ENCODE results near the gene NFASC. TPM values are rescaled to one million over a fixed set of nuclear protein-coding genes. Genes with fewer than 3 reads are reported as not detected.

Gene NFASC
- total RNA-seq, 1 experiment from 2014 or later = 20.1 TPM

DNA sequence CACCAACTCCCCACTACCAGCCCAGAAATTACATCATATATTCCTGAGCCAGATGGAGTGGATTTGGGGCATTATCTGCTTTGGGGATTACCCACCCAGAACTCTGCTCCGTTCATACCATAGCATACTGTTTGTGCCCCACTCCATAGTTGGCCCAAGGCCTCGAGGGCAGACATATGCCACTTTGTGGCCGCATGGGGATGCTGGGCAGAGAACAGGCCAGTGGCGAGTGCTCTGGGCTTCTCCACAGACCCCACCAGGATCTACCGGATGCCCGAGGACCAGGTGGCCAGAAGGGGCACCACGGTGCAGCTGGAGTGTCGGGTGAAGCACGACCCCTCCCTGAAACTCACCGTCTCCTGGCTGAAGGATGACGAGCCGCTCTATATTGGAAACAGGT, 104.4 kb downstream of the NFASC start (continued):
- TF ChIP-seq, protein P1, sequence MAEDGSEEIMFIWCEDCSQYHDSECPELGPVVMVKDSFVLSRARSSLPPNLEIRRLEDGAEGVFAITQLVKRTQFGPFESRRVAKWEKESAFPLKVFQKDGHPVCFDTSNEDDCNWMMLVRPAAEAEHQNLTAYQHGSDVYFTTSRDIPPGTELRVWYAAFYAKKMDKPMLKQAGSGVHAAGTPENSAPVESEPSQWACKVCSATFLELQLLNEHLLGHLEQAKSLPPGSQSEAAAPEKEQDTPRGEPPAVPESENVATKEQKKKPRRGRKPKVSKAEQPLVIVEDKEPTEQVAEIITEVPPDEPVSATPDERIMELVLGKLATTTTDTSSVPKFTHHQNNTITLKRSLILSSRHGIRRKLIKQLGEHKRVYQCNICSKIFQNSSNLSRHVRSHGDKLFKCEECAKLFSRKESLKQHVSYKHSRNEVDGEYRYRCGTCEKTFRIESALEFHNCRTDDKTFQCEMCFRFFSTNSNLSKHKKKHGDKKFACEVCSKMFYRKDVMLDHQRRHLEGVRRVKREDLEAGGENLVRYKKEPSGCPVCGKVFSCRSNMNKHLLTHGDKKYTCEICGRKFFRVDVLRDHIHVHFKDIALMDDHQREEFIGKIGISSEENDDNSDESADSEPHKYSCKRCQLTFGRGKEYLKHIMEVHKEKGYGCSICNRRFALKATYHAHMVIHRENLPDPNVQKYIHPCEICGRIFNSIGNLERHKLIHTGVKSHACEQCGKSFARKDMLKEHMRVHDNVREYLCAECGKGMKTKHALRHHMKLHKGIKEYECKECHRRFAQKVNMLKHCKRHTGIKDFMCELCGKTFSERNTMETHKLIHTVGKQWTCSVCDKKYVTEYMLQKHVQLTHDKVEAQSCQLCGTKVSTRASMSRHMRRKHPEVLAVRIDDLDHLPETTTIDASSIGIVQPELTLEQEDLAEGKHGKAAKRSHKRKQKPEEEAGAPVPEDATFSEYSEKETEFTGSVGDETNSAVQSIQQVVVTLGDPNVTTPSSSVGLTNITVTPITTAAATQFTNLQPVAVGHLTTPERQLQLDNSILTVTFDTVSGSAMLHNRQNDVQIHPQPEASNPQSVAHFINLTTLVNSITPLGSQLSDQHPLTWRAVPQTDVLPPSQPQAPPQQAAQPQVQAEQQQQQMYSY (CRISPR knock-in tag; IDR thresholded peaks at IDR 0.05) = no peak

DNA sequence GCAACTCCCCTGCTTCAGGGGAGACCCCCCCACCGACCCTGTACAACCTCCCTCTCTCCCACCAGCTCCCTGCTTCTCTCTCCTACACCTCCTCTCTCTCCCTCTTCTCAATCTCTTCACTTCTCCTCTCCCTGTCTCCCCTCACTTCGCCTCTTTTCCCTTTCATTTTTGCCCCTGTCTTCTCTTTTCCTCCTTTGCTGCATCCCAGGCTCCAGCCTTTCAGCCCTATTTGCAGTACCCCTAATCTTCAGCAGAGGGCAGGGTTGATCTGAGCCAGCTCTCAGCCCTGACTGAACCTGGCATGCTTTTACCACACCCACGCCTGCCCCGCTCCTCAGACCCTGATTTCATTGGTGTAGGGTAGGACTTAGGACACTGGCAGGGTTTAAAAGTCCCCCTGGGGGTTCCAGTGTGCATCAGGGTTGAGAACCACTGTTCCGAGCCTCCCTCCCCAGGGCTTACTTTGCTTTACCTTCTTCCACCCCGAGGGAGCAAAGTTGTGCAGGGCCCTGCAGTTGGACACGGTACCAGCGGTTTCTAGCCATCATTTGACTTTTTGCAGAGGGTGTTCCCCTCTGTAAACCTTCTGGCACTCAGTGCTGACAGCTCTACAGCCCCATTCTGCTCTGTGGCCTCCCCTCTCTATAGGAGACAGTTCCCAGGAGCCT, 105.0 kb downstream of the NFASC start:
- DNase-seq (ENCODE audit: low spot score) (peak; percentile 73), ATAC-seq (peak; percentile 88)
- Mint-ChIP-seq H3K4me3 (no peak overlapping the region), H3K4me1 (no peaks in the 10 kb centered on the region), H3K9me3 (no peaks in the 10 kb centered on the region), H3K36me3 (no peaks in the 10 kb centered on the region), H3K27me3 (ENCODE audit: low read depth) (no peaks in the 10 kb centered on the region), H3K27ac (no peak overlapping the region)
- CTCF ChIA-PET = interaction anchor here (0.6 to 3.7 kb wide), 26 partner anchors 8 to 425 kb away, joined by 3 to 72 read pairs (median 4); partner anchors contain the start of gene TMCC2
- POLR2A ChIA-PET = no interaction called here
- no peak for TF ChIP-seq ESRRA (CRISPR knock-in tag; IDR thresholded peaks at IDR 0.05; ENCODE audit: borderline replicate concordance)
- TF ChIP-seq, protein P2, sequence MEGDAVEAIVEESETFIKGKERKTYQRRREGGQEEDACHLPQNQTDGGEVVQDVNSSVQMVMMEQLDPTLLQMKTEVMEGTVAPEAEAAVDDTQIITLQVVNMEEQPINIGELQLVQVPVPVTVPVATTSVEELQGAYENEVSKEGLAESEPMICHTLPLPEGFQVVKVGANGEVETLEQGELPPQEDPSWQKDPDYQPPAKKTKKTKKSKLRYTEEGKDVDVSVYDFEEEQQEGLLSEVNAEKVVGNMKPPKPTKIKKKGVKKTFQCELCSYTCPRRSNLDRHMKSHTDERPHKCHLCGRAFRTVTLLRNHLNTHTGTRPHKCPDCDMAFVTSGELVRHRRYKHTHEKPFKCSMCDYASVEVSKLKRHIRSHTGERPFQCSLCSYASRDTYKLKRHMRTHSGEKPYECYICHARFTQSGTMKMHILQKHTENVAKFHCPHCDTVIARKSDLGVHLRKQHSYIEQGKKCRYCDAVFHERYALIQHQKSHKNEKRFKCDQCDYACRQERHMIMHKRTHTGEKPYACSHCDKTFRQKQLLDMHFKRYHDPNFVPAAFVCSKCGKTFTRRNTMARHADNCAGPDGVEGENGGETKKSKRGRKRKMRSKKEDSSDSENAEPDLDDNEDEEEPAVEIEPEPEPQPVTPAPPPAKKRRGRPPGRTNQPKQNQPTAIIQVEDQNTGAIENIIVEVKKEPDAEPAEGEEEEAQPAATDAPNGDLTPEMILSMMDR (IDR thresholded peaks at IDR 0.05) = peak; percentile 84

DNA sequence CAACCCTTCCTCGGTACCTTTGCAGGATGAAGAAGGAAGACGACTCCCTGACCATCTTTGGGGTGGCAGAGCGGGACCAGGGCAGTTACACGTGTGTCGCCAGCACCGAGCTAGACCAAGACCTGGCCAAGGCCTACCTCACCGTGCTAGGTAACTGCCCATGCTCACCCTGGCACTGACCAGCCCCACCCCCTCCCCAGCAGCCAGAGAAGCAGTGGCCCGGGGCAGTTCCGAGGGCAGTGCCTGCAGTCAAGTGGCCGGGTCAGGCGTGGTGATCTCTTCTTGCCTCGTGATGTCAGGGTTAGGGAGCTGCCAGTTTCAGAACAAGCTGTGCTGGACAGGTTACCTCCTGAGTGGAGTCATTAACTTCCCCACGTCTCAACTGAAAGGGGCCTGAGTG, 106.0 kb downstream of the NFASC start:
- DNase-seq (ENCODE audit: low spot score) = no peak
- no peaks in the 10 kb centered on the region for H3K4me1 Mint-ChIP-seq
- ATAC-seq = no peak
- ChIA-PET POLR2A (no interaction called here), CTCF (interaction anchor here (0.6 to 3.7 kb wide), 9 partner anchors 9 to 283 kb away, joined by 3 to 72 read pairs (median 4); no protein-coding TSS in a partner anchor)
- no peaks in the 10 kb centered on the region for H3K36me3 Mint-ChIP-seq
- H3K4me3 Mint-ChIP-seq = no peak overlapping the region
- TF ChIP-seq JUN (CRISPR knock-in tag; IDR thresholded peaks at IDR 0.05) (no peak), ZNF263 (CRISPR knock-in tag; IDR thresholded peaks at IDR 0.05; ENCODE audit: low read depth) (no peak), SOX15 (CRISPR knock-in tag; IDR thresholded peaks at IDR 0.05) (no peak), EMX1 (CRISPR knock-in tag; IDR thresholded peaks at IDR 0.05) (no peak), FOXK1 (CRISPR knock-in tag; IDR thresholded peaks at IDR 0.05) (no peak)
- TF ChIP-seq, protein P3, sequence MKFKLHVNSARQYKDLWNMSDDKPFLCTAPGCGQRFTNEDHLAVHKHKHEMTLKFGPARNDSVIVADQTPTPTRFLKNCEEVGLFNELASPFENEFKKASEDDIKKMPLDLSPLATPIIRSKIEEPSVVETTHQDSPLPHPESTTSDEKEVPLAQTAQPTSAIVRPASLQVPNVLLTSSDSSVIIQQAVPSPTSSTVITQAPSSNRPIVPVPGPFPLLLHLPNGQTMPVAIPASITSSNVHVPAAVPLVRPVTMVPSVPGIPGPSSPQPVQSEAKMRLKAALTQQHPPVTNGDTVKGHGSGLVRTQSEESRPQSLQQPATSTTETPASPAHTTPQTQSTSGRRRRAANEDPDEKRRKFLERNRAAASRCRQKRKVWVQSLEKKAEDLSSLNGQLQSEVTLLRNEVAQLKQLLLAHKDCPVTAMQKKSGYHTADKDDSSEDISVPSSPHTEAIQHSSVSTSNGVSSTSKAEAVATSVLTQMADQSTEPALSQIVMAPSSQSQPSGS (CRISPR knock-in tag; IDR thresholded peaks at IDR 0.05; ENCODE audit: borderline replicate concordance, low read depth) = no peak
- TF ChIP-seq, protein P4, sequence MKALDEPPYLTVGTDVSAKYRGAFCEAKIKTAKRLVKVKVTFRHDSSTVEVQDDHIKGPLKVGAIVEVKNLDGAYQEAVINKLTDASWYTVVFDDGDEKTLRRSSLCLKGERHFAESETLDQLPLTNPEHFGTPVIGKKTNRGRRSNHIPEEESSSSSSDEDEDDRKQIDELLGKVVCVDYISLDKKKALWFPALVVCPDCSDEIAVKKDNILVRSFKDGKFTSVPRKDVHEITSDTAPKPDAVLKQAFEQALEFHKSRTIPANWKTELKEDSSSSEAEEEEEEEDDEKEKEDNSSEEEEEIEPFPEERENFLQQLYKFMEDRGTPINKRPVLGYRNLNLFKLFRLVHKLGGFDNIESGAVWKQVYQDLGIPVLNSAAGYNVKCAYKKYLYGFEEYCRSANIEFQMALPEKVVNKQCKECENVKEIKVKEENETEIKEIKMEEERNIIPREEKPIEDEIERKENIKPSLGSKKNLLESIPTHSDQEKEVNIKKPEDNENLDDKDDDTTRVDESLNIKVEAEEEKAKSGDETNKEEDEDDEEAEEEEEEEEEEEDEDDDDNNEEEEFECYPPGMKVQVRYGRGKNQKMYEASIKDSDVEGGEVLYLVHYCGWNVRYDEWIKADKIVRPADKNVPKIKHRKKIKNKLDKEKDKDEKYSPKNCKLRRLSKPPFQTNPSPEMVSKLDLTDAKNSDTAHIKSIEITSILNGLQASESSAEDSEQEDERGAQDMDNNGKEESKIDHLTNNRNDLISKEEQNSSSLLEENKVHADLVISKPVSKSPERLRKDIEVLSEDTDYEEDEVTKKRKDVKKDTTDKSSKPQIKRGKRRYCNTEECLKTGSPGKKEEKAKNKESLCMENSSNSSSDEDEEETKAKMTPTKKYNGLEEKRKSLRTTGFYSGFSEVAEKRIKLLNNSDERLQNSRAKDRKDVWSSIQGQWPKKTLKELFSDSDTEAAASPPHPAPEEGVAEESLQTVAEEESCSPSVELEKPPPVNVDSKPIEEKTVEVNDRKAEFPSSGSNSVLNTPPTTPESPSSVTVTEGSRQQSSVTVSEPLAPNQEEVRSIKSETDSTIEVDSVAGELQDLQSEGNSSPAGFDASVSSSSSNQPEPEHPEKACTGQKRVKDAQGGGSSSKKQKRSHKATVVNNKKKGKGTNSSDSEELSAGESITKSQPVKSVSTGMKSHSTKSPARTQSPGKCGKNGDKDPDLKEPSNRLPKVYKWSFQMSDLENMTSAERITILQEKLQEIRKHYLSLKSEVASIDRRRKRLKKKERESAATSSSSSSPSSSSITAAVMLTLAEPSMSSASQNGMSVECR (CRISPR knock-in tag; IDR thresholded peaks at IDR 0.05; ENCODE audit: borderline replicate concordance) = no peak
- TF ChIP-seq, protein P5, sequence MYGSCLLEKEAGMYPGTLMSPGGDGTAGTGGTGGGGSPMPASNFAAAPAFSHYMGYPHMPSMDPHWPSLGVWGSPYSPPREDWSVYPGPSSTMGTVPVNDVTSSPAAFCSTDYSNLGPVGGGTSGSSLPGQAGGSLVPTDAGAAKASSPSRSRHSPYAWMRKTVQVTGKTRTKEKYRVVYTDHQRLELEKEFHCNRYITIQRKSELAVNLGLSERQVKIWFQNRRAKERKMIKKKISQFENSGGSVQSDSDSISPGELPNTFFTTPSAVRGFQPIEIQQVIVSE (CRISPR knock-in tag; IDR thresholded peaks at IDR 0.05; ENCODE audit: borderline replicate concordance) = no peak
- H3K27me3 Mint-ChIP-seq (ENCODE audit: low read depth) = no peaks in the 10 kb centered on the region
- H3K27ac Mint-ChIP-seq = no peak overlapping the region
- H3K9me3 Mint-ChIP-seq = no peaks in the 10 kb centered on the region

All from WTC11 (cell line).